Measurements from ENCODE around the gene NMUR1. TPM values are rescaled to one million over a fixed set of nuclear protein-coding genes. Genes with fewer than 3 reads are reported as not detected.

The NMUR1 gene
- total and polyA plus RNA-seq, 2 donors (not counting 3 experiments of a cell fraction or from before 2014, with no cell fraction given): not detected

- intact Hi-C loops (cut with micrococcal nuclease) (no loop called here), dilution Hi-C loops (cut with MboI; ENCODE audit: extremely low pct_ligation_motif_present, low sequenced_read_pairs) (no loop called here)
- no peaks in the 10 kb centered on the region for H3K9me3 ChIP-seq (replicated peaks; ENCODE audit: control insufficient read depth, insufficient read depth, low read length)
- BruUV-seq (replicated peaks): no TSS peak
- H3K9ac ChIP-seq (replicated peaks; ENCODE audit: extremely low read depth, insufficient read depth, low read length): no peak overlapping the region
- no peak for DNase-seq (ENCODE audit: low read depth, low spot score)
- H3K36me3 ChIP-seq (ENCODE audit: control insufficient read depth in 2 of 2, extremely low read depth in 1 of 2, insufficient read depth in 2 of 2, low read length in 2 of 2): no peaks in the 10 kb centered on the region
- no peak for FAIRE-seq
- CTCF ChIA-PET: interaction anchor here (0.8 to 8.2 kb wide), 5 partner anchors 11 to 148 kb away, joined by 3 to 214 read pairs (median 3); no protein-coding TSS in a partner anchor
- no peaks in the 10 kb centered on the region for H3K27me3 ChIP-seq (ENCODE audit: control insufficient read depth in 2 of 2, insufficient read depth in 2 of 2, low read length in 2 of 2)
- no peaks in the 10 kb centered on the region for H3K9me1 ChIP-seq (replicated peaks; ENCODE audit: control insufficient read depth, extremely low read depth, insufficient read depth, low read length)
- no peaks in the 10 kb centered on the region for H4K20me1 ChIP-seq (replicated peaks; ENCODE audit: control insufficient read depth, extremely low read depth, insufficient read depth, low read length)
- POLR2A ChIA-PET: no interaction called here
- H3K4me2 ChIP-seq (ENCODE audit: insufficient read depth, low read length): no peak overlapping the region
- H3K4me1 ChIP-seq (ENCODE audit: control insufficient read depth, extremely low read depth, insufficient read depth, low read length): no peaks in the 10 kb centered on the region
- H3K27ac ChIP-seq (ENCODE audit: insufficient read depth, low read depth, low read length): no peak overlapping the region
- no peak overlapping the region for H3K4me3 ChIP-seq (replicated peaks in 1 of 3; ENCODE audit: insufficient read depth in 1 of 3, low read depth in 1 of 3, low read length in 3 of 3)
- no peaks in the 10 kb centered on the region for H3K79me2 ChIP-seq (ENCODE audit: control insufficient read depth, insufficient read depth, low read length)
- no peak for TF ChIP-seq GATA2 (IDR thresholded peaks at IDR 0.05; ENCODE audit: insufficient read depth, insufficient read length, low read depth, low read length)
- TF ChIP-seq POLR2AphosphoS5 (IDR thresholded peaks at IDR 0.05; ENCODE audit: insufficient read depth, low read depth, low read length): no peak
- TF ChIP-seq POLR2A (IDR thresholded peaks at IDR 0.05; ENCODE audit: low read depth, low read length): no peak
- TF ChIP-seq CTCF (IDR thresholded peaks at IDR 0.05; ENCODE audit: extremely low read depth in 1 of 2, insufficient read depth in 1 of 2, low read depth in 1 of 2, low read length in 2 of 2): no peak
- no peak for TF ChIP-seq MAX (IDR thresholded peaks at IDR 0.05; ENCODE audit: insufficient read depth, insufficient read length)
- no peak for TF ChIP-seq FOS (IDR thresholded peaks at IDR 0.05; ENCODE audit: borderline replicate concordance, insufficient read depth, low read length)
- H2AFZ ChIP-seq (ENCODE audit: low read depth, low read length): no peak overlapping the region
Observed at GRCh38 chr2:231565887-231566594, 35.8 kb upstream of the NMUR1 start.
